Adrenal gland (tissue), 5 donors: ENCODE results near the gene NFRKB.

ENCODE experiments used
- CTCF ChIP-seq, 6 experiments: fragments of 450-650 bp in 4 of 6; fragments of 200-600 bp in 2 of 6; sonication (generic) in 1 of 6; IDR thresholded peaks; 1 replicate in 5 of 6; 2 replicates in 1 of 6; pipeline versions ENCODE4 v1.5.1 to v1.8.0; 2016 to 2021; ENCODE audit warnings: antibody characterized with exemption in 6 of 6, mild to moderate bottlenecking in 2 of 6, moderate library complexity in 1 of 6
- POLR2A ChIP-seq, 2 donors: fragments of 450-650 bp; IDR thresholded peaks; one replicate each; pipeline ENCODE4 v1.6.1; 2017; ENCODE audit warnings: antibody characterized with exemption in 2 of 2, mild to moderate bottlenecking in 2 of 2, moderate library complexity in 1 of 2
- donor health status: DM: no; HTN: no; CAD: no.

DNA sequence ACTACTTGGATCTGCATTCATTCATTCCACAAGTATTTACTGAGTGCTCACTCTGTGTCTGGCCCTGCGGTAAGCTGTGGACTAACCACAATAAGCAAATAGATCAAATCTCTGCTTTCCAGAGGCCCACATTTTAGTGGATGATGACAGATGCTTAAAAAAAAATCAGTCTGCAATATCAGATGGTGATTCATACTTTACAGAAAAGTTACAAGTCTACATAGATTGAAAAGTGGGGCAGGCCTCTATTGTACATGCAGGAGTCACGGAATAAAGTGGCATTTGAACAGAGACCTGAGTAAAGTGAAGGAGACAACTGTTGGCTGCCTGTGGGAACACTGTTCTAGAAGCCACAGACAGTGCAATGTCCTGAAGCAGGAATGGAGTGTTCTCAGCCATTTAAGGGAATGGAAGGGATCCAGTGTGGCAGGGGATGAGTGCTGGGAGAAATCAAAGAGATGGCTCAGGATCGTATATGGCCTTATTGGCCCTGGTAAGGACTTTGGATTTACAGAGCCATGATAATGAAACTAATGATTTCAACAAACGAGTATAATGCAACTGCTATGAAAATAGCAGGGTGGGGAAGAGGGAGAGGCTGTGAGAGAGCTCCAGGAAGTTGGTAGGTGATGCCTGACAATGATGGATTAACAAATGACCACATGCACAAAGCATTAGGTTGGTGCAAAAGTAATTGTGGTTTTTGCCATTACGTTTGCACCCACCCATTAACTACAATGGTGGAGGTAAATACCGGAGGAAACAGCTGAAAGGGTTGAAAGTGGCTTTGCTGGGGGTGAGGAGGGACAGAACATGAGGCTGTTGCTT is 48.7 kb downstream of the NFRKB start:
- TF ChIP-seq CTCF (IDR thresholded peaks at IDR 0.05) (no peak), POLR2A (IDR thresholded peaks at IDR 0.05) (no peak)
